A673 (cell line): Measurements from ENCODE around the gene PNPLA1.

Experiments
- EZH2 ChIP-seq: fragments of 200-600 bp; sonication (generic); IDR thresholded peaks from 2 replicates; pipeline ENCODE4 v1.6.1; 2017; ENCODE audit warnings: borderline replicate concordance, low read depth, mild to moderate bottlenecking, mixed read lengths, antibody characterized with exemption, low read length; ENCODE audit not compliant: poor library complexity, severe bottlenecking
- TF ChIP-seq, protein P1 (sequence below): fragments of 300-800, 200-600 bp; sonication (generic); conservative IDR thresholded peaks from 2 replicates; pipeline ENCODE4 v1.5.1; 2017; ENCODE audit warnings: low read depth, mild to moderate bottlenecking, antibody characterized with exemption, low read length, moderate library complexity, mixed read lengths

DNA sequence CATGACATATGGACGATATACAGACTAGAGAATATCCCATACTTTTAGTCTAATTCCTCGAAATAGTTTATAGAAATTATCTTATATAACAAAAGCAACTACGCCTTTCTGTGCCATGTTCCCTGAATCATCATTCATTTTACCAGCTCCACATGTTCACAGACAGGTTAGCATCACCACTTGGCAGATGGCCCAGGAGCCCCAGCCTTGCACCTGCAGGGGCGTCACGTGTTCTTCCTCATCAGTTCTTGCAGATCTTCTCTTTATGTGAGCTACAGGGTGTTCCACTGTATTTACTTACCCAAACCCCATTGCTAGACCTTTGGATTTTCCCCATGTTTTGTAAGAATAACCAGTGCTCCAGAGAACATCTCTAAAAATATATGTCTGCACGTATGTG lies 79.4 kb downstream of the PNPLA1 start:
- TF ChIP-seq, protein P1, sequence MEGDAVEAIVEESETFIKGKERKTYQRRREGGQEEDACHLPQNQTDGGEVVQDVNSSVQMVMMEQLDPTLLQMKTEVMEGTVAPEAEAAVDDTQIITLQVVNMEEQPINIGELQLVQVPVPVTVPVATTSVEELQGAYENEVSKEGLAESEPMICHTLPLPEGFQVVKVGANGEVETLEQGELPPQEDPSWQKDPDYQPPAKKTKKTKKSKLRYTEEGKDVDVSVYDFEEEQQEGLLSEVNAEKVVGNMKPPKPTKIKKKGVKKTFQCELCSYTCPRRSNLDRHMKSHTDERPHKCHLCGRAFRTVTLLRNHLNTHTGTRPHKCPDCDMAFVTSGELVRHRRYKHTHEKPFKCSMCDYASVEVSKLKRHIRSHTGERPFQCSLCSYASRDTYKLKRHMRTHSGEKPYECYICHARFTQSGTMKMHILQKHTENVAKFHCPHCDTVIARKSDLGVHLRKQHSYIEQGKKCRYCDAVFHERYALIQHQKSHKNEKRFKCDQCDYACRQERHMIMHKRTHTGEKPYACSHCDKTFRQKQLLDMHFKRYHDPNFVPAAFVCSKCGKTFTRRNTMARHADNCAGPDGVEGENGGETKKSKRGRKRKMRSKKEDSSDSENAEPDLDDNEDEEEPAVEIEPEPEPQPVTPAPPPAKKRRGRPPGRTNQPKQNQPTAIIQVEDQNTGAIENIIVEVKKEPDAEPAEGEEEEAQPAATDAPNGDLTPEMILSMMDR = no peak
- TF ChIP-seq EZH2 = no peak
